GM23338 (cell line): ENCODE results near the gene B3GALT4. TPM values are rescaled to one million over a fixed set of nuclear protein-coding genes. Genes with fewer than 3 reads are reported as not detected.

ENCODE experiments used
- ATAC-seq: fragments of 200-7000 bp; cut with Tn5 transposase; 3 replicates; pipeline ENCODE4 v1.9.1; 2020
- DNase-seq: peaks from one replicate; pipeline ENCODE4 v3.0.0-alpha.2; 2015; ENCODE audit warnings: low spot score
- H2AFZ ChIP-seq: fragments of 200-600 bp; sonication (generic); 2 replicates; pipeline ENCODE4 v1.8.0; 2016; ENCODE audit warnings: antibody characterized with exemption, mild to moderate bottlenecking, moderate library complexity
- H3F3A ChIP-seq: fragments of 200-600 bp; sonication (generic); replicated peaks from 2 replicates; pipeline ENCODE4 v1.8.0; 2017; ENCODE audit warnings: antibody characterized with exemption, mixed run types, low read depth
- H3K27ac ChIP-seq: fragments of 200-600 bp; sonication (generic); 2 replicates; pipeline ENCODE4 v1.6.1; 2016; ENCODE audit warnings: low read depth
- H3K27me3 ChIP-seq: fragments of 200-600 bp; sonication (generic); 2 replicates; pipeline ENCODE4 v1.8.0; 2016; ENCODE audit warnings: mild to moderate bottlenecking, mixed run types, moderate library complexity; ENCODE audit not compliant: insufficient read depth
- H3K36me3 ChIP-seq: fragments of 200-600 bp; sonication (generic); 2 replicates; pipeline ENCODE4 v1.8.0; 2016; ENCODE audit warnings: mild to moderate bottlenecking; ENCODE audit not compliant: insufficient read depth
- H3K4me1 ChIP-seq: fragments of 200-600 bp; sonication (generic); 2 replicates; pipeline ENCODE4 v1.8.0; 2016; ENCODE audit warnings: mild to moderate bottlenecking, moderate library complexity; ENCODE audit not compliant: insufficient read depth
- H3K4me2 ChIP-seq: fragments of 200-600 bp; sonication (generic); 2 replicates; pipeline ENCODE4 v1.7.1; 2017; ENCODE audit warnings: mixed run types
- H3K4me3 ChIP-seq: fragments of 200-600 bp; sonication (generic); 2 replicates; pipeline ENCODE4 v1.6.1; 2016; ENCODE audit warnings: mixed run types
- H3K79me2 ChIP-seq: fragments of 200-600 bp; sonication (generic); replicated peaks from 2 replicates; pipeline ENCODE4 v1.8.0; 2017; ENCODE audit warnings: mild to moderate bottlenecking; ENCODE audit not compliant: insufficient read depth
- H3K9me2 ChIP-seq: fragments of 200-600 bp; sonication (generic); 2 replicates; pipeline ENCODE4 v1.8.0; 2017; ENCODE audit not compliant: insufficient read depth
- H4K20me1 ChIP-seq: fragments of 200-600 bp; sonication (generic); replicated peaks from 2 replicates; pipeline ENCODE4 v1.8.0; 2017; ENCODE audit warnings: mild to moderate bottlenecking; ENCODE audit not compliant: insufficient read depth
- H3K27ac Mint-ChIP-seq: 2 replicates; pipeline ENCODE4 v1.8.0; 2020; ENCODE audit warnings: inconsistent platforms, mild to moderate bottlenecking, moderate library complexity, mixed read lengths
- H3K27me3 Mint-ChIP-seq: 3 replicates; pipeline ENCODE4 v1.8.0; 2022; ENCODE audit warnings: low read depth, mild to moderate bottlenecking, moderate library complexity, mixed read lengths, inconsistent platforms; ENCODE audit not compliant: insufficient read depth, poor library complexity
- H3K36me3 Mint-ChIP-seq: 3 replicates; pipeline ENCODE4 v1.8.0; 2021; ENCODE audit warnings: low read depth, mild to moderate bottlenecking, inconsistent platforms, moderate library complexity, mixed read lengths
- H3K4me1 Mint-ChIP-seq: 3 replicates; pipeline ENCODE4 v1.8.0; 2020; ENCODE audit warnings: mild to moderate bottlenecking, inconsistent platforms, mixed read lengths
- H3K4me3 Mint-ChIP-seq: 3 replicates; pipeline ENCODE4 v1.8.0; 2021; ENCODE audit warnings: moderate library complexity, mild to moderate bottlenecking, inconsistent platforms, mixed read lengths
- H3K9me3 Mint-ChIP-seq: 3 replicates; pipeline ENCODE4 v1.8.0; 2020; ENCODE audit warnings: moderate library complexity, mild to moderate bottlenecking, inconsistent platforms, mixed read lengths
- CREB1 ChIP-seq: fragments of 250-450 bp; sonication (Bioruptor Pico); IDR thresholded peaks from 2 replicates; pipeline ENCODE4 v1.5.0; 2020; ENCODE audit warnings: low read depth, mild to moderate bottlenecking, moderate library complexity
- EZH2 ChIP-seq: fragments of 200-600 bp; sonication (generic); IDR thresholded peaks from one replicate; pipeline ENCODE4 v1.8.0; 2017; ENCODE audit warnings: antibody characterized with exemption, mild to moderate bottlenecking, low read depth; ENCODE audit not compliant: unreplicated experiment
- JUNB ChIP-seq: IDR thresholded peaks from one replicate; pipeline ENCODE4 v1.6.1; 2016; ENCODE audit warnings: antibody characterized with exemption; ENCODE audit not compliant: unreplicated experiment
- NANOG ChIP-seq: IDR thresholded peaks from 2 replicates; pipeline ENCODE4 v1.6.1; 2016; ENCODE audit warnings: antibody characterized with exemption, borderline replicate concordance
- ZNF114 ChIP-seq: fragments of 250-450 bp; sonication (Bioruptor Pico); IDR thresholded peaks from 2 replicates; pipeline ENCODE4 v1.5.0; 2020; ENCODE audit warnings: mild to moderate bottlenecking, moderate library complexity
- polyA plus RNA-seq: library from polyadenylated mRNA; unstranded; fragments of >200 nt; fragmentation: Nextera tagmentation; extraction: Ambion mirVana; gene quantifications from 2 replicates; pipeline ENCODE4 v1.2.1, GENCODE V29; 2016
- total RNA-seq: library from RNA; depleted of rRNA; stranded (reverse); fragments of >200 nt; shearing (Covaris generic); gene quantifications from 2 replicates; pipeline ENCODE4 v1.2.3, GENCODE V29; 2014
- TF ChIP-seq, protein P1 (sequence below): fragments of 250-450 bp; sonication (Bioruptor Pico); IDR thresholded peaks from 2 replicates; pipeline ENCODE4 v1.5.0; 2020; ENCODE audit warnings: mild to moderate bottlenecking, moderate library complexity
- TF ChIP-seq, protein P2 (sequence below), 2 experiments: fragments of 200-600 bp in 1 of 2; sonication (generic) in 1 of 2; conservative IDR thresholded peaks; 2 replicates each; pipeline versions ENCODE4 v1.5.1 to v1.6.1; 2016 to 2017; ENCODE audit warnings: antibody characterized with exemption in 2 of 2, low read depth in 2 of 2, mild to moderate bottlenecking in 2 of 2, moderate library complexity in 1 of 2
- TF ChIP-seq, protein P3 (sequence below): IDR thresholded peaks from 2 replicates; pipeline ENCODE4 v1.6.1; 2016; ENCODE audit warnings: antibody characterized with exemption

B3GALT4 gene
- total and polyA plus RNA-seq, 2 experiments from 2014 or later, result 1.3 to 2.3 TPM

DNA sequence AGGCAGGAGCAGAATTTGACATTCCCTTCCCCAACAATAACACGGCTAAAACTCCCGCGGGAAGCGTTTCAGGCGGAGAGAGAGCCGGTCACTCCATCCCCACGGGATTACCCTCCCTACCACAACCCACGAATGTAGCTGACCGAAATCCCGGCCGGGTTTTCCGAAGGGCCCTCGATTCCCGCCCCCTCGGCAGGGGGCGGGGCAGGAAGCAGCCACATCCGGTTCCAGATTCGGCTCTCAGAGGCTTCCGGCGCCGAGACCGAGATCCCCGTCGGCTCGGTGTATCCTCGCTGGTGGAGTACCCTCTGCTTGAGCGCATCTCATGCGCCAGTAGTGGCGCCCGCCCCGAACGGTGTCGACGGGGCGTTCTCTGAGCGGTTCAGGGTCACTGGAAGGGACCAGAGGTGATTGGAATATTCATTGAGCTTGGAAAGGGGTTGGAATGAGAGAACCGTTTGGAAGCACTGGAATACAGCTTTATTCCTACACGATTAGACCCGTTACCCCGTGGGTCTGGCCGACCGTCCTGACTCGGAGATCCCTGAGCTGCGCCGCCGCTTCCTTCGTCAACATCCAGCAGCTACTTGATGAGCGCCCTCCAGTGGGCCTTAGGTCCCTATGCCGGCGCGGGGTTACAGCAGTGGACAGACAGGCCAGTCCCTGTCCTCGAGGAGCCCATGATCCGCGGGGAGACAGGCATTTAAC lies 22.5 kb downstream of the B3GALT4 start (continued):
- TF ChIP-seq, protein P1, sequence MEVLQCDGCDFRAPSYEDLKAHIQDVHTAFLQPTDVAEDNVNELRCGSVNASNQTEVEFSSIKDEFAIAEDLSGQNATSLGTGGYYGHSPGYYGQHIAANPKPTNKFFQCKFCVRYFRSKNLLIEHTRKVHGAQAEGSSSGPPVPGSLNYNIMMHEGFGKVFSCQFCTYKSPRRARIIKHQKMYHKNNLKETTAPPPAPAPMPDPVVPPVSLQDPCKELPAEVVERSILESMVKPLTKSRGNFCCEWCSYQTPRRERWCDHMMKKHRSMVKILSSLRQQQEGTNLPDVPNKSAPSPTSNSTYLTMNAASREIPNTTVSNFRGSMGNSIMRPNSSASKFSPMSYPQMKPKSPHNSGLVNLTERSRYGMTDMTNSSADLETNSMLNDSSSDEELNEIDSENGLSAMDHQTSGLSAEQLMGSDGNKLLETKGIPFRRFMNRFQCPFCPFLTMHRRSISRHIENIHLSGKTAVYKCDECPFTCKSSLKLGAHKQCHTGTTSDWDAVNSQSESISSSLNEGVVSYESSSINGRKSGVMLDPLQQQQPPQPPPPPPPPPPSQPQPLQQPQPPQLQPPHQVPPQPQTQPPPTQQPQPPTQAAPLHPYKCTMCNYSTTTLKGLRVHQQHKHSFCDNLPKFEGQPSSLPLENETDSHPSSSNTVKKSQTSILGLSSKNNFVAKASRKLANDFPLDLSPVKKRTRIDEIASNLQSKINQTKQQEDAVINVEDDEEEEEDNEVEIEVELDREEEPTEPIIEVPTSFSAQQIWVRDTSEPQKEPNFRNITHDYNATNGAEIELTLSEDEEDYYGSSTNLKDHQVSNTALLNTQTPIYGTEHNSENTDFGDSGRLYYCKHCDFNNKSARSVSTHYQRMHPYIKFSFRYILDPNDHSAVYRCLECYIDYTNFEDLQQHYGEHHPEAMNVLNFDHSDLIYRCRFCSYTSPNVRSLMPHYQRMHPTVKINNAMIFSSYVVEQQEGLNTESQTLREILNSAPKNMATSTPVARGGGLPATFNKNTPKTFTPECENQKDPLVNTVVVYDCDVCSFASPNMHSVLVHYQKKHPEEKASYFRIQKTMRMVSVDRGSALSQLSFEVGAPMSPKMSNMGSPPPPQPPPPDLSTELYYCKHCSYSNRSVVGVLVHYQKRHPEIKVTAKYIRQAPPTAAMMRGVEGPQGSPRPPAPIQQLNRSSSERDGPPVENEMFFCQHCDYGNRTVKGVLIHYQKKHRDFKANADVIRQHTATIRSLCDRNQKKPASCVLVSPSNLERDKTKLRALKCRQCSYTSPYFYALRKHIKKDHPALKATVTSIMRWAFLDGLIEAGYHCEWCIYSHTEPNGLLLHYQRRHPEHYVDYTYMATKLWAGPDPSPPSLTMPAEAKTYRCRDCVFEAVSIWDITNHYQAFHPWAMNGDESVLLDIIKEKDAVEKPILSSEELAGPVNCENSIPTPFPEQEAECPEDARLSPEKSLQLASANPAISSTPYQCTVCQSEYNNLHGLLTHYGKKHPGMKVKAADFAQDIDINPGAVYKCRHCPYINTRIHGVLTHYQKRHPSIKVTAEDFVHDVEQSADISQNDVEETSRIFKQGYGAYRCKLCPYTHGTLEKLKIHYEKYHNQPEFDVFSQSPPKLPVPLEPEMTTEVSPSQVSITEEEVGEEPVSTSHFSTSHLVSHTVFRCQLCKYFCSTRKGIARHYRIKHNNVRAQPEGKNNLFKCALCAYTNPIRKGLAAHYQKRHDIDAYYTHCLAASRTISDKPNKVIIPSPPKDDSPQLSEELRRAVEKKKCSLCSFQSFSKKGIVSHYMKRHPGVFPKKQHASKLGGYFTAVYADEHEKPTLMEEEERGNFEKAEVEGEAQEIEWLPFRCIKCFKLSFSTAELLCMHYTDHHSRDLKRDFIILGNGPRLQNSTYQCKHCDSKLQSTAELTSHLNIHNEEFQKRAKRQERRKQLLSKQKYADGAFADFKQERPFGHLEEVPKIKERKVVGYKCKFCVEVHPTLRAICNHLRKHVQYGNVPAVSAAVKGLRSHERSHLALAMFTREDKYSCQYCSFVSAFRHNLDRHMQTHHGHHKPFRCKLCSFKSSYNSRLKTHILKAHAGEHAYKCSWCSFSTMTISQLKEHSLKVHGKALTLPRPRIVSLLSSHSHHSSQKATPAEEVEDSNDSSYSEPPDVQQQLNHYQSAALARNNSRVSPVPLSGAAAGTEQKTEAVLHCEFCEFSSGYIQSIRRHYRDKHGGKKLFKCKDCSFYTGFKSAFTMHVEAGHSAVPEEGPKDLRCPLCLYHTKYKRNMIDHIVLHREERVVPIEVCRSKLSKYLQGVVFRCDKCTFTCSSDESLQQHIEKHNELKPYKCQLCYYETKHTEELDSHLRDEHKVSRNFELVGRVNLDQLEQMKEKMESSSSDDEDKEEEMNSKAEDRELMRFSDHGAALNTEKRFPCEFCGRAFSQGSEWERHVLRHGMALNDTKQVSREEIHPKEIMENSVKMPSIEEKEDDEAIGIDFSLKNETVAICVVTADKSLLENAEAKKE (CRISPR knock-in tag), result no peak

DNA sequence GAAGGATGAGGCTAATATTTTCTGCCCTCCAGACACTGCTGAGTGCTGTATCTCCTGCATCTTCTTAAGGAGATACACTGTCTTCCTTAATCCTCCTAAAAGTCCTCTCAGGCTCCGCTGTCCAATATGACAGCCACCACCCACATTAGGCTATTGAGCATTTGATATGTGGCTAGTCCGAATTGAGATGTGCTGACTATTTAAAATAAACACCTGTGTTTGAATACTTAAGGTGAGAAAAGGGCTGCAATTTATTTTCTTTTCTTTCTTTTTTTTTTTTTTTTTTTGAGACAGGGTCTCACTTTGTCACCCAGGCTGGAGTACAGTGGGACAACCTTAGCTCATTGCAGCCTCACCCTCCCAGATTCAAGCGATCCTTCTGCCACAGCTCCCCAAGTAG lies 25.0 kb downstream of the B3GALT4 start:
- peaks cover 7% of the 10 kb centered on the region for H3K36me3 Mint-ChIP-seq
- peaks cover 31% of the 10 kb centered on the region for H3K79me2 ChIP-seq
- peaks cover 14% of the 10 kb centered on the region; the same call in 2 of the 3 replicates for H3K4me1 Mint-ChIP-seq
- H3K4me3 Mint-ChIP-seq, result no peak overlapping the region
- H2AFZ ChIP-seq, result no peak overlapping the region
- H3K4me2 ChIP-seq, result no peak overlapping the region
- H3K27me3 ChIP-seq, result no peaks in the 10 kb centered on the region
- no peak overlapping the region for H3K27ac Mint-ChIP-seq
- no peak overlapping the region for H3K27ac ChIP-seq
- H3K4me3 ChIP-seq, result no peak overlapping the region
- H3K9me2 ChIP-seq, result no peaks in the 10 kb centered on the region
- H3F3A ChIP-seq, result peaks cover 14% of the 10 kb centered on the region; the same call in 1 of the 2 replicates
- no peaks in the 10 kb centered on the region for H3K4me1 ChIP-seq
- H3K27me3 Mint-ChIP-seq, result peaks cover 27% of the 10 kb centered on the region
- peaks cover 22% of the 10 kb centered on the region for H4K20me1 ChIP-seq
- H3K9me3 Mint-ChIP-seq, result no peaks in the 10 kb centered on the region
- H3K36me3 ChIP-seq, result no peaks in the 10 kb centered on the region
- no peak for ATAC-seq
- DNase-seq, result no peak
- TF ChIP-seq, protein P2, sequence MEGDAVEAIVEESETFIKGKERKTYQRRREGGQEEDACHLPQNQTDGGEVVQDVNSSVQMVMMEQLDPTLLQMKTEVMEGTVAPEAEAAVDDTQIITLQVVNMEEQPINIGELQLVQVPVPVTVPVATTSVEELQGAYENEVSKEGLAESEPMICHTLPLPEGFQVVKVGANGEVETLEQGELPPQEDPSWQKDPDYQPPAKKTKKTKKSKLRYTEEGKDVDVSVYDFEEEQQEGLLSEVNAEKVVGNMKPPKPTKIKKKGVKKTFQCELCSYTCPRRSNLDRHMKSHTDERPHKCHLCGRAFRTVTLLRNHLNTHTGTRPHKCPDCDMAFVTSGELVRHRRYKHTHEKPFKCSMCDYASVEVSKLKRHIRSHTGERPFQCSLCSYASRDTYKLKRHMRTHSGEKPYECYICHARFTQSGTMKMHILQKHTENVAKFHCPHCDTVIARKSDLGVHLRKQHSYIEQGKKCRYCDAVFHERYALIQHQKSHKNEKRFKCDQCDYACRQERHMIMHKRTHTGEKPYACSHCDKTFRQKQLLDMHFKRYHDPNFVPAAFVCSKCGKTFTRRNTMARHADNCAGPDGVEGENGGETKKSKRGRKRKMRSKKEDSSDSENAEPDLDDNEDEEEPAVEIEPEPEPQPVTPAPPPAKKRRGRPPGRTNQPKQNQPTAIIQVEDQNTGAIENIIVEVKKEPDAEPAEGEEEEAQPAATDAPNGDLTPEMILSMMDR (conservative IDR thresholded peaks at IDR 0.05; ENCODE audit: low read depth in 2 of 2), result no peak
- TF ChIP-seq, protein P3, sequence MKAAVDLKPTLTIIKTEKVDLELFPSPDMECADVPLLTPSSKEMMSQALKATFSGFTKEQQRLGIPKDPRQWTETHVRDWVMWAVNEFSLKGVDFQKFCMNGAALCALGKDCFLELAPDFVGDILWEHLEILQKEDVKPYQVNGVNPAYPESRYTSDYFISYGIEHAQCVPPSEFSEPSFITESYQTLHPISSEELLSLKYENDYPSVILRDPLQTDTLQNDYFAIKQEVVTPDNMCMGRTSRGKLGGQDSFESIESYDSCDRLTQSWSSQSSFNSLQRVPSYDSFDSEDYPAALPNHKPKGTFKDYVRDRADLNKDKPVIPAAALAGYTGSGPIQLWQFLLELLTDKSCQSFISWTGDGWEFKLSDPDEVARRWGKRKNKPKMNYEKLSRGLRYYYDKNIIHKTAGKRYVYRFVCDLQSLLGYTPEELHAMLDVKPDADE, result no peak
- TF ChIP-seq JUNB (no peak), CREB1 (CRISPR knock-in tag) (no peak), ZNF114 (CRISPR knock-in tag) (no peak), EZH2 (no peak), NANOG (no peak)
